Activated naive CD8-positive, alpha-beta T cell treated with anti-CD3 and anti-CD28 coated beads for 36 hours (primary cell): ENCODE data around the gene KCNQ5. TPM values are rescaled to one million over a fixed set of nuclear protein-coding genes. Genes with fewer than 3 reads are reported as not detected.

Experiments
- DNase-seq: peaks from one replicate; pipeline ENCODE4 v3.0.0; 2021
- H3K27ac Mint-ChIP-seq: one replicate; pipeline ENCODE4 v1.8.0; 2022; ENCODE audit warnings: mild to moderate bottlenecking, moderate library complexity, mixed read lengths
- H3K27me3 Mint-ChIP-seq: one replicate; pipeline ENCODE4 v1.8.0; 2022; ENCODE audit warnings: mild to moderate bottlenecking, mixed read lengths
- H3K36me3 Mint-ChIP-seq: one replicate; pipeline ENCODE4 v1.8.0; 2021; ENCODE audit warnings: mild to moderate bottlenecking, mixed read lengths
- H3K4me1 Mint-ChIP-seq: one replicate; pipeline ENCODE4 v1.8.0; 2021; ENCODE audit warnings: mixed read lengths
- H3K4me3 Mint-ChIP-seq: one replicate; pipeline ENCODE4 v1.8.0; 2022; ENCODE audit warnings: mild to moderate bottlenecking, moderate library complexity, mixed read lengths
- H3K9me3 Mint-ChIP-seq: one replicate; pipeline ENCODE4 v1.8.0; 2022; ENCODE audit warnings: mixed read lengths
- total RNA-seq, 2 experiments: library from RNA; stranded (reverse); gene quantifications; one replicate each; pipeline ENCODE4 v1.2.3, GENCODE V29; 2021

Gene KCNQ5
- total RNA-seq, 2 experiments from 2014 or later: 15.8 TPM

DNA sequence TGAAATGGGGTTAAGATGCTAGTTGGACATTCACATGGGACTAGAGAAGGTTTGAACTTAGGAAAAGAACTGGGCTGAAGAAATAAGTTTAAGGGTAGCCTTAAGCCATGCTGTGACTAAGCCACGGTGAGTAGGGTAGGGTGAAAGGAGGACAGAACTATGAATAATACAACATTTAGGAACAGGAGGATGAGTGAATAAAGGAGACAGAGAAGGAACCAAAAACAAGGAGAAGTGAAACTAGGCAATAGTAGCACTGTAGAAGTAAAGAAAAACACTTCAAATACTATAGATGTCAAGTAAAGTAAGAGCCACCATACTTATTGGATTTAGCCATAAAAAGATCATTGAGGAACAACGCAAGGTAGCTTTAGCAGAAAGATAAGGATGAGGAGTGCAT, 111.2 kb downstream of the KCNQ5 start:
- no peak overlapping the region for H3K4me3 Mint-ChIP-seq
- H3K9me3 Mint-ChIP-seq: peaks cover 8% of the 10 kb centered on the region
- H3K27me3 Mint-ChIP-seq: no peaks in the 10 kb centered on the region
- H3K4me1 Mint-ChIP-seq: no peaks in the 10 kb centered on the region
- H3K27ac Mint-ChIP-seq: no peak overlapping the region
- DNase-seq: no peak
- peaks cover 16% of the 10 kb centered on the region for H3K36me3 Mint-ChIP-seq

DNA sequence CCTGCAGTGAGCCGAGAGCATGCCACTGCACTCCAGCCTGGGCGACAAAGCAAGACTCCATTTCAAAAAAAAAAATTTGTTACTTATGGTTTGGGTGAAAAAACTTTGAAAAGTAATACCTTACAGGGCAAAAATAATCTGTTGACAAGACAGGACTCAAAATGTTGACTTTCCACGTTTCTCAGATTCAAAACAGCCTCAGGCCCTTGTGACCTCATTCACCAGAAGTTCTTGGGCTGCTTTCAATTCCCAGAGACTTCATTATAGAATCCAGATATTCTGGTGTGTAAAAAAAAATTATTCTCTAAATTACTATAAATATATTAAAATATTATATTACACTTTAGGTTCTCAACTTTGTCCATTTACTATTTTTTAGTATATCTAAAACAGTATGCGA, 116.2 kb downstream of the KCNQ5 start:
- Mint-ChIP-seq H3K4me3 (no peak overlapping the region), H3K27ac (peak overlapping the region; percentile 29), H3K4me1 (peaks cover 36% of the 10 kb centered on the region), H3K27me3 (no peaks in the 10 kb centered on the region), H3K9me3 (peaks cover 8% of the 10 kb centered on the region), H3K36me3 (peaks cover 33% of the 10 kb centered on the region)
- no peak for DNase-seq

DNA sequence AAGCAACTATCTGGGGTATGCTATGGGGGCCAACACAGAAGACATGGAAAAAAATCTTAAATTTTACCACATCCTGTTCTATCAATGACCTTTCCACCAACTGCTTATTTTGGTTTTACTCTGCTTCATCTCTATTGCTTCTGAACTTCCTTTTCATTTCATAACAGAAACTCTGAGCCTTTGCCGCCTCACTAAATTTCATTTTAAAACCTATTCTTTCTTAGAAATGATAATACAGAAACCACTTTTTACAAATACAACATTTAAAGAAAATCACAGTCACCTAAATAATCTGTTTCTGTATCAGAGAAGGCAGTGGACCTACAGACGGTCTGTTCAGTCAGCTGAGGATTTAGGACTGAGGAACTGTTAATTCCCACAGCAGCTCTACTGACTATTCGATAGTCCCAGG, 117.5 kb downstream of the KCNQ5 start:
- no peak for DNase-seq
- H3K4me3 Mint-ChIP-seq: no peak overlapping the region
- peak overlapping the region; percentile 66 for H3K27ac Mint-ChIP-seq

DNA sequence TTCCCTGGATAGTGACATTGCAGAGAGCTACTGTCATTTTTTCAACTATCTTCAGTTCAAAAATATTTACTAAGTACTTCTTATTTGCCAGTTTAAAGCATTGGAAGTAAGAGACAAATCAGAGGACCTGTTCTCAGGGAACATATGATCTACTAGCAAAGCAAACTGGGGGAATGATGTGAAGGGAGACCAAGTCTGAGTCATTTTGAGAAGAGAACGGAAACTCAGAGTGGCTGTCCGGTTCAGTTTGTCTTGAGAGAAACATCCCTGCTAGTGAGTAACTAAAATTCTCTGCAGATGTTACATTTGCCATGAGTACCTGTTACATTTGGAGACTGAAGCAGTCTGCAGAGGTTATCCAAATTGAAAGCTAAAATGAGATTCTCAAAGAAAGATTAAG, 118.3 kb downstream of the KCNQ5 start:
- H3K27me3 Mint-ChIP-seq: no peaks in the 10 kb centered on the region
- peak overlapping the region; percentile 76 for H3K27ac Mint-ChIP-seq
- H3K4me3 Mint-ChIP-seq: peak overlapping the region; percentile 36
- H3K36me3 Mint-ChIP-seq: peaks cover 39% of the 10 kb centered on the region
- H3K4me1 Mint-ChIP-seq: peaks cover 43% of the 10 kb centered on the region
- DNase-seq: peak; percentile 15
- H3K9me3 Mint-ChIP-seq: peaks cover 8% of the 10 kb centered on the region

More for the DNA sequence above, 117.5 kb downstream of the KCNQ5 start:
- peaks cover 37% of the 10 kb centered on the region for H3K36me3 Mint-ChIP-seq
- H3K27me3 Mint-ChIP-seq: no peaks in the 10 kb centered on the region
- H3K4me1 Mint-ChIP-seq: peaks cover 41% of the 10 kb centered on the region
- peaks cover 8% of the 10 kb centered on the region for H3K9me3 Mint-ChIP-seq

DNA sequence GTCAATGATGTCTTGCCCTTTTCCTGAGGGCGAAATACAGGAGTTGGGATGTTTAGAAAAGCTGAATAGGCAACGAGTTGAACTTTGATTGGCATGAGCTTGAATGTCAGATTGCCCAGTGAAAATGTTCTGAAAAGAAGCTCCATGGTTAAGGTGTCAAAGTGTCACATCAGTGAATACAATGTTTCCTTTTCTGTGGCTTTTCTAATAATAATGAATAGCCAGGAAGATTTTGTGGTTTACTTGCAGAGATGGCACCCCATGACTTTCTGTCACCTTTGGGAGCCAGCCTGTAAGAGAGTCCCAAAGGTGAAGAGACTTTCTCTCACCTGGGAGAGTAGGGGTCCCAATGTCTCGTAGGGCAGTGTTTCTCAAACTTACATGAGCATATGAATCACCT, 119.2 kb downstream of the KCNQ5 start:
- peaks cover 6% of the 10 kb centered on the region for H3K9me3 Mint-ChIP-seq
- H3K4me3 Mint-ChIP-seq: no peak overlapping the region
- no peaks in the 10 kb centered on the region for H3K27me3 Mint-ChIP-seq
- H3K36me3 Mint-ChIP-seq: peaks cover 40% of the 10 kb centered on the region
- no peak for DNase-seq
- H3K27ac Mint-ChIP-seq: peak overlapping the region; percentile 76
- H3K4me1 Mint-ChIP-seq: peaks cover 47% of the 10 kb centered on the region

DNA sequence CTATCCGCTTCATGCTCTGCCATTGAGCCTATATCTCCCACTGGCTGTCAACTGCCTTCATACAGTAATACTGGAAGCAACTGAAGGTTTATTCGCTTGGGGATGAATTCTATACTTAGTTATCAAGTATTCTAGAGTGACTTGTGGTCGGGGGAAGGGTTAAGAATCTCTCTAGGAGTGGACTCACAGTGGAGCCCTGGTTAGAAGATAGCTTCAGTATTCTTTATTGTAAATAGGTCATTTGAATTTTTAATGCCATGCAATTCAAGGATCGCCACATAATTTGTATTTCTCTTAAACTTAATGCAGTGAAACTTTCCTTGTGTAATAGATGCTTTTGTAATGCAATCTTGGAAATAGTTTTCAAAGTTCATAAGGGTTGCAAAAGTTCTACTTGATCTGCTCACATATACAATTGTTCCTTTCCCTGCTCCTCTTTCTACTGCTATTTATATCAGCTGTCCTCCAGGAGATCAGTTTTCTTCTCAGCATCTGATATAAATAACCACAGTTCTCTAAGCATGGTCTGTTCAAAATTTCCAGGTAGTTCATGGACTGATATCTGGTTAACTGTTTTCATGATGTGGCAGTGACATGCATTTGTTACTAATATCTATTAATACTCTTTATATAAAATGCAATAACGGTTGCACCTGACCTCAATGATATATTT, 120.3 kb downstream of the KCNQ5 start:
- Mint-ChIP-seq H3K36me3 (peaks cover 39% of the 10 kb centered on the region), H3K27ac (no peak overlapping the region), H3K9me3 (peaks cover 5% of the 10 kb centered on the region)

DNA sequence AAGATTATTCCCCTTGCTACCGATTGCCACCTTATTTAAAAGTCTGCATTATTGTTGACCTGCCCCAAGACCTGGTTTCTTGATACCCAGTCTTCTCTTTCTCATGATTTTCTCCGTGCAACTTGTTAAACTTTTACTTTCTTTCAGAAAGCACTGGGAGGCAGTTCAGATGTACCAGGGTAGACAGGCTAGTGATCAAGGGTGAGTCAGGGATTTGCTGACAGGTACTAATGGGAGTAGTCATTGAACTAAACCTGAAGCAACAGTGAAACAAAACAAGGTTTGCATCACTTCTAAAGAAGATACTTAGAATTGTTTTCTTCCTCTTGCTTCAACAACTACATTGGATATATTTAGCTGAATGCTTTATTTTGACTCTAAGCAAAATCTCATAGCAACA, 124.4 kb downstream of the KCNQ5 start:
- no peak overlapping the region for H3K27ac Mint-ChIP-seq
- no peaks in the 10 kb centered on the region for H3K9me3 Mint-ChIP-seq
- DNase-seq: no peak
- H3K4me3 Mint-ChIP-seq: no peak overlapping the region
- H3K4me1 Mint-ChIP-seq: peaks cover 24% of the 10 kb centered on the region
- H3K27me3 Mint-ChIP-seq: no peaks in the 10 kb centered on the region
- H3K36me3 Mint-ChIP-seq: peaks cover 16% of the 10 kb centered on the region

More for the DNA sequence above, 120.3 kb downstream of the KCNQ5 start:
- H3K27me3 Mint-ChIP-seq: no peaks in the 10 kb centered on the region
- no peak for DNase-seq
- peaks cover 50% of the 10 kb centered on the region for H3K4me1 Mint-ChIP-seq
- H3K4me3 Mint-ChIP-seq: no peak overlapping the region

DNA sequence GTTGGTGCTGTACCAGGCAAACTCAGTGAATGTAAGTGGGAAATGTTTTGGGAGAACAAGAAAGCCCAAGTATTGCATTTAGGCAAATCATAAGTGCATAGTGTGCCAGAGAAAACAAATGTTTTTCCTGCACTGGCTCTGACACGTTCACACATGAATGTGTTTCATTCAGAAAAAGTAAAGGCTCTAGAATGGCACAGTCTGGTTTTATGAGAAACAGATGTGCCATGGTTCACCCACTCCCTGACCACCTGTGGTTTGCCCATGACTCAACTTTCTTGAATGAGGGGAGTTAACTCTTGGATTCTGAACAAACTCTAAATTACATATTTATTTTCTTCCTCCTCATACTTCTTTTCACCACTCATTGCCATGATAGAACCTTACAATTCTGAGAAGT, 126.9 kb downstream of the KCNQ5 start:
- Mint-ChIP-seq H3K27me3 (no peaks in the 10 kb centered on the region), H3K4me1 (peaks cover 16% of the 10 kb centered on the region), H3K36me3 (peaks cover 17% of the 10 kb centered on the region), H3K9me3 (peaks cover 3% of the 10 kb centered on the region), H3K27ac (no peak overlapping the region), H3K4me3 (no peak overlapping the region)
- DNase-seq: peak; percentile 32

DNA sequence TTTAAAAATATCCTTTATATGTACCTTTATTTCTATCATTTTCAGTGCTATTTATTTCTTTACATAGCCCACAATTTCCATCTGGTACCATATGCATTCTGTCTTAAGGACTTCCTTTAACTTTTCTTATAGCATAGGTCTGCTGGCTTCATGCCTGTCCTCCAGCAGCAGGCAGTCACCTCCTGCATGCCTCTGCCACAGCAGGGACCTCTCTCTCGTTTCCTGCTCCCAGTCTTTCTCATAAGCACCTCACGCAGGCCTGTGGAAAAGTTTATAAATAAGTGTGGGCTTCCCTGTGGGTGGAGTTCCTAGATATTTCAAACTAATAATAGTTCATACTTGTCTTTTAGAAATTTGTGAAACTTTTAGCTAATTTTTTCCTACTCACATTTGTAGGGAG, 133.9 kb downstream of the KCNQ5 start:
- peaks cover 15% of the 10 kb centered on the region for H3K36me3 Mint-ChIP-seq
- H3K27me3 Mint-ChIP-seq: no peaks in the 10 kb centered on the region
- peaks cover 7% of the 10 kb centered on the region for H3K9me3 Mint-ChIP-seq
- no peak overlapping the region for H3K27ac Mint-ChIP-seq
- H3K4me3 Mint-ChIP-seq: no peak overlapping the region
- peaks cover 15% of the 10 kb centered on the region for H3K4me1 Mint-ChIP-seq
- DNase-seq: no peak

DNA sequence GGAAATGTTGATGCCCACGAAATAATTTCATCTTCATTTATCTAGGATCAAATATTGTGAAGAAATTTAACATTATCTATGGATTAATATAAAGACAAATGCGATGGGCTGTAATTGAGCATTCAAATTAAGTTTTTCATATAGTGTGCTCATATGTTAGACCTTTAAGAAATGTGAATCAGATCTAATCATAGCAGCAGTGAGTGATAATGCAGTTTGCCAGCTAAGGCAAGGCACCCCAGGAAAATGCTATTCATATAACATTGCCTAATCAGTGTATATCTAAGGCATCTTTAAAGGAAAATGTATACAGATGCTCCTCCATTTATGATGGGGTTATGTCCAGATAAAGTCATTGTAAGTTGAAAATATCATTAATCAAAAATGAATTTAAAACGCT, 135.2 kb downstream of the KCNQ5 start:
- no peaks in the 10 kb centered on the region for H3K27me3 Mint-ChIP-seq
- DNase-seq: no peak
- H3K27ac Mint-ChIP-seq: no peak overlapping the region
- peaks cover 16% of the 10 kb centered on the region for H3K4me1 Mint-ChIP-seq
- no peak overlapping the region for H3K4me3 Mint-ChIP-seq
- peaks cover 7% of the 10 kb centered on the region for H3K9me3 Mint-ChIP-seq
- H3K36me3 Mint-ChIP-seq: peaks cover 16% of the 10 kb centered on the region

DNA sequence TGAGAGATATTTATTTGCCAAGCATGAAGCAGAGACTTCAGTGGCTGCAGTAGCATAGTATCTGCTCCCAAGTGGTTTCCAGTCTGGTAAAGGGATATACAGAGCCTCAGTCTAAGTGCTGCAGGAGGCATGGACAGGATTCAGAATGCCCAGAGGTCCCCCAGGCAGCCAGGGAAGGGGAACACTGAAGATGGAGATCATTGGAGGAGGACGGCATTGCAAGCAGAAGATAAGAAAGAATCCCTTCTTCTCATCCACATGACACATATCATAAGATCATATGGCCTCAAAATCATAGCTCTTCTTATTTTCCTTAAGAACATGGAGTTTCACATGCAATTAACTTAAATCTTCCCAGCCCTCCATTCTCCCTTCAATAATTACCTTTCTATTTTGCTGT, 136.1 kb downstream of the KCNQ5 start:
- Mint-ChIP-seq H3K36me3 (peaks cover 13% of the 10 kb centered on the region), H3K9me3 (peaks cover 7% of the 10 kb centered on the region)

DNA sequence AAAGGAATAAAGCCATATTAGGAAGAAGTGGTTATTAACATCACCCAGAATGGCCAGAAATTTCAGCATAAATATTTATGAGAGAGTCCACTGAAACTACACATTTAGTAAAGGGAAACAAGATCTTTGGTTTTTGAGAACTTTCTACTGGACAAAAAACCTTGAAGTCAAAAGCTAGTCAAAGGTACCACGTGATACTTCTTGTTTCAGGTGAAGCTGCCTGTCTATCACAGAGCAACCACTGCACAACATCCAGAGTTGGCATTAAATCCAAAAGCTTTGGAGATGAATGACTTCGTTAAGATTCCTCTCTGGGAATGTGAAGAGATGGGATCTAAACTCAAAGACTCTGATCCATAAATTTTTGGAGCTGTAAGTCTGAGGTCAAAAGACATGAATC, 137.0 kb downstream of the KCNQ5 start:
- DNase-seq: no peak
- H3K4me1 Mint-ChIP-seq: peaks cover 17% of the 10 kb centered on the region
- no peaks in the 10 kb centered on the region for H3K27me3 Mint-ChIP-seq
- no peak overlapping the region for H3K27ac Mint-ChIP-seq
- H3K36me3 Mint-ChIP-seq: peaks cover 16% of the 10 kb centered on the region
- H3K9me3 Mint-ChIP-seq: peaks cover 3% of the 10 kb centered on the region
- H3K4me3 Mint-ChIP-seq: no peak overlapping the region

More for the DNA sequence above, 136.1 kb downstream of the KCNQ5 start:
- Mint-ChIP-seq H3K27me3 (no peaks in the 10 kb centered on the region), H3K27ac (no peak overlapping the region), H3K4me1 (peaks cover 17% of the 10 kb centered on the region), H3K4me3 (no peak overlapping the region)
- DNase-seq: no peak

DNA sequence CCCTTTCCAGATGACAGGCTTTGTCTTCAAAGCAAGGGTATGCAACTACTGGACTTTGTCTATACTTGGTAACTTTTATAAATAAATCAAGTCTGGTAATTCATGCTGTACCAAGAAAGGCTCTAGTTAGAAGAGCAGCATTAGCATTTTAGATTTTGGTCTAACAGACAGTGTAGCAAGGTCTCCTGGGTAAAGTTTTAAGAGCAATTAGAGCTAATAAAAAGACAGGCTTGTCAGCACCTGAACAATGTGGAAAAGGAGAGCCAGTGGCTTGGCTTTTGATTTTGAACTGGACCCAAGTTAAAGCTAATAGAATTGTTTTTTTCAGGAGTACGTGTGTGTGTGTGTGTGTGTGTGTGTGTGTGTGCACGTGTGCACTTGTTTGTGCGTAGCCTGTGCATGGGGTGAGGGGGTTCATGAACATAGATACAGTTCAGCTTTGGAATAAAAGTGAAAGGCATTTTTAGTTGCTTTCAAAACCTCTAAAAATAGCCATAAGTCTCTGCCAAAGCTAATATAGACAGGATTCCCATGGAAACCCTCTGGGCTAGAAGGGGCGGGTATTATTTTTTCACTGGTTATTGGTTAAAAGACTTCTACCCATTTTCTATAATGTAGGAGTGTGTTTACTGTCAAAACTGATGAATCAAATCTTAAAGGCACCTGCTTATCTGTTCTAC, 138.4 kb downstream of the KCNQ5 start:
- Mint-ChIP-seq H3K27me3 (no peaks in the 10 kb centered on the region), H3K36me3 (peaks cover 15% of the 10 kb centered on the region), H3K9me3 (no peaks in the 10 kb centered on the region), H3K4me3 (no peak overlapping the region), H3K4me1 (peaks cover 18% of the 10 kb centered on the region), H3K27ac (no peak overlapping the region)
- DNase-seq: no peak

DNA sequence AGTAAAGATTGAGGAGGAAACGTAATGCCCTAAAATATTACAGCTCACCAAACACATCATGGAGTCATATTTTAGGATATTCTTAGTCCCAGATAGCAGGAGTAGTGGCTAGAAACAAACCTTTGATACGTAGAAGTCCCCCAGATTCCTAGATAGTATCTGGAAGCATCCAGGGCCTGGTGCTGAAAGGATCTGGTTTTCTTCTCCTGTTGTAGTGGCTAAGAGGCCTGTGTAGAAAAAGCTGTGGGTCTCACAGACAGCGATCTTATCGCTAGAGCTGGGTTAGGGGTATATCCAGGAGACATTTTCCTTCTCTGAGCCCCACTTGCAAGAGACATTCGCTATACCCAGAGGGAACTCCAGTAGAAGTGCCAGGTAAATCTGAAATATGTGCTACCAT, 139.9 kb downstream of the KCNQ5 start:
- Mint-ChIP-seq H3K4me1 (peaks cover 8% of the 10 kb centered on the region), H3K36me3 (peaks cover 13% of the 10 kb centered on the region), H3K27me3 (no peaks in the 10 kb centered on the region), H3K4me3 (no peak overlapping the region), H3K9me3 (no peaks in the 10 kb centered on the region), H3K27ac (no peak overlapping the region)
- DNase-seq: no peak

DNA sequence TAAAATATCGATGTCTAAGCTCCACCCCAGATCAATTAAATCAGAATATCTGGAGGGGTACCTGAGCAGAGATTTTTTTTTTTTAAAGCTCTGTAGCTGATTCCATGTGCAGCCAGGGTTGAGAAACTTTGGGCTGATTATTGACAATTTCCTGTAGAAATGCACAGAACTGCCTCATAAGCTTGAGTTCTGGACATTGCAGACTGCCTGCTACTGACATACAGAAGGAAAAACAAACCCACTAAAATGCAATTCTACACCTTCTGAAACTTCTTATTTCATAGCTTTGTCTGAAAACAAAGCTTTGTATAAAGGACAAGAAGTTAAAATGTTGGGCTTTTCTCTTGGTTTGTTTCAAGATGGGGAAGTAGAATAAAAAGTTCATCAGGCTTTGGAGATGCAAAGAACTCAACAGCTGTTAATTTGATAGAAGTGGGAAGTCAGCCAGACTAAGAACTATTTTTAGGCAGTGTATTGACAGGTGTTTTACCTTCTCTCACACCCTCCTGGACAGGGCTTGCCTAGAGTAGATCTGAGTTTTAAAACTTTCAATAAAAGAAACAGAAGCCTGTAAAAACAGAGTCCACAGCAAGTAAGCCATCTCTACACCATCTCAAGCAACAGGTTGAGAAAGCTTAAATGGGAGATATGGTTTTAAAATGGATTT, 147.7 kb downstream of the KCNQ5 start:
- peaks cover 8% of the 10 kb centered on the region for H3K36me3 Mint-ChIP-seq
- DNase-seq: no peak
- H3K27ac Mint-ChIP-seq: no peak overlapping the region
- H3K4me1 Mint-ChIP-seq: peaks cover 3% of the 10 kb centered on the region
- H3K27me3 Mint-ChIP-seq: no peaks in the 10 kb centered on the region
- H3K9me3 Mint-ChIP-seq: no peaks in the 10 kb centered on the region
- no peak overlapping the region for H3K4me3 Mint-ChIP-seq
